Epithelial cell of umbilical artery (primary cell): ENCODE data around the gene RPTOR. TPM values are rescaled to one million over a fixed set of nuclear protein-coding genes. Genes with fewer than 3 reads are reported as not detected.

Experiments
- total RNA-seq: library from RNA; depleted of rRNA; stranded (reverse); fragments of >200 nt; gene quantifications from 2 replicates; pipeline ENCODE4 v1.2.3, GENCODE V29; 2014

Gene RPTOR
- total RNA-seq: 15.6 and 16.6 TPM in 2 replicates

DNA sequence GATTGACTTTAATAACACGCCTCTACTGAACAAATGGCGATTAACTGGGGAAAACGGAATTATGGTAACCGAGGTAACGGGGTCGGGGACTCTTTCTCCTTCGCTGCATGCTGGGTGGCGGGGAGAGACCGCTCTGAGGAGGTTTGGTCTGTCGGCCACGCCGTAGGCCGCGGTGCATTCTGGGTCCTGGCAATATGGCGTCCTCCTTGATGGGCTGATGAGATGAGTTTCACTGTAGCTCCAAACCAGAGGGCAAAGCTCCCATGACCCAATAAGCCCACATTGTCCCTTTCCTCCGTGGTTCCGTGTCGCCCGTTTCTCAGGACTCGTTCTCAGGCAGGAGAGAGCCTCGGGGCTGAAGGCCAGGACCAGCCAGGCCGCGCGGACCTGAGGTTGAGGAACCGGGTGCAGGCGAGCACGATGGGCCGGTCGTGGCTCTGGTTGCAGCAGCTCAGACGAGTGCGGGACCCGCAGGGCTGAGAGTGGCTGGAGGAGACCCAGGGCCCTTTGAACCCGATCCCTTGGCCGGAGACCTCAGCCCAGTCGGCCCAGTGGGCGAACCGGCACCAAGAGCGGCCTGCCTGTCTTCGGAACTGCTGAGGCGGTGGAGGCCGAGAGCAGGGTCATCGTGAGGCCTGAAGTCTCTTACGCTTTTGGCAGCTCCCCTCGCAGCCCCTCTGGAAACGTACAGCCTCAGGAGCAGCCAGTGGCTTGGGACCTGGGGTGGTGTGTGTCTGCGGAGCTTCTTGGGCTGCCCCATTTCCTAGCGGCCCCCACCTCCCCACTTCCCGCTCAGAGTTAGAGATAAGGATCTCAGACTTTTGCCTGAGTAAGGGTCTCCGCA, at the start of gene RPTOR:
Gene RPTOR, plus strand, starts transcription at position 184 of the 844 bp plus-strand sequence. CDS start 792 bp downstream, outside the sequence.

GRCh38 chr17:80991645-80992076, 447.0 kb downstream of the RPTOR start, which contains the start of gene CHMP6:
Gene CHMP6 (plus strand): TSS chr17:80991841. CDS start chr17:80991919, 78 bp downstream.

Other genes starting within 250 kb of the RPTOR start
- 14.0 and 18.7 TPM in 2 replicates for gene ENDOV, start 129.7 kb upstream of the RPTOR start, total RNA-seq
- gene NPTX1, start 68.2 kb upstream of the RPTOR start, total RNA-seq: 0.30 and 0.65 TPM in 2 replicates